H1 (cell line): ENCODE data around the gene THAP9. TPM values are rescaled to one million over a fixed set of nuclear protein-coding genes. Genes with fewer than 3 reads are reported as not detected.
A peak's percentile ranks its signal among the peaks of the same experiment; 100 is the strongest.

ENCODE experiments used
- ATF2 ChIP-seq: IDR thresholded peaks from 2 replicates; pipeline ENCODE4 v1.6.1; 2012; ENCODE audit warnings: low read length, inconsistent platforms
- BACH1 ChIP-seq: IDR thresholded peaks from 2 replicates; pipeline ENCODE4 v1.6.1; 2012; ENCODE audit warnings: low read length, improper control_type of control experiment
- BRCA1 ChIP-seq: IDR thresholded peaks from 2 replicates; pipeline ENCODE4 v1.6.1; 2012; ENCODE audit warnings: low read depth, low read length, improper control_type of control experiment
- CBX5 ChIP-seq: fragments of 300-800, 300-1000 bp; sonication (generic); IDR thresholded peaks from 2 replicates; pipeline ENCODE4 v1.7.1; 2016; ENCODE audit warnings: antibody characterized with exemption, low read length, low read depth
- CBX8 ChIP-seq: fragments of 300-800, 300-1000 bp; sonication (generic); IDR thresholded peaks from 2 replicates; pipeline ENCODE4 v1.7.1; 2016; ENCODE audit warnings: low read depth, low read length, borderline replicate concordance
- CTCF ChIP-seq, 3 experiments: IDR thresholded peaks; 1 replicate in 2 of 3; 2 replicates in 1 of 3; pipeline versions ENCODE4 v1.5.1 to v1.6.1; 2011; ENCODE audit warnings: low read length in 3 of 3, mild to moderate bottlenecking in 3 of 3, inconsistent platforms in 2 of 3, low read depth in 1 of 3, moderate library complexity in 1 of 3; ENCODE audit not compliant: insufficient read depth in 1 of 3; ENCODE audit errors: control extremely low read depth in 1 of 3
- EP300 ChIP-seq, 2 experiments: IDR thresholded peaks; 1 replicate in 1 of 2; 2 replicates in 1 of 2; pipeline ENCODE4 v1.6.1; 2011 to 2012; ENCODE audit warnings: low read depth in 2 of 2, low read length in 2 of 2, mild to moderate bottlenecking in 2 of 2, borderline replicate concordance in 1 of 2, inconsistent platforms in 1 of 2, moderate library complexity in 1 of 2
- EZH2 ChIP-seq: fragments of 200-600 bp; sonication (generic); IDR thresholded peaks from 2 replicates; pipeline ENCODE4 v1.7.1; 2012; ENCODE audit warnings: low read depth, mild to moderate bottlenecking, moderate library complexity, low read length, inconsistent platforms; ENCODE audit not compliant: severe bottlenecking
- JUND ChIP-seq: IDR thresholded peaks from 2 replicates; pipeline ENCODE4 v1.6.1; 2011; ENCODE audit warnings: mild to moderate bottlenecking, improper control_type of control experiment, low read length
- KDM4A ChIP-seq: IDR thresholded peaks from one replicate; pipeline ENCODE4 v1.7.1; 2012; ENCODE audit warnings: low read depth, mild to moderate bottlenecking, moderate library complexity, low read length, inconsistent platforms; ENCODE audit not compliant: severe bottlenecking
- NANOG ChIP-seq: IDR thresholded peaks from 2 replicates; pipeline ENCODE4 v1.6.1; 2011; ENCODE audit warnings: low read length, low read depth, mild to moderate bottlenecking, inconsistent platforms; ENCODE audit not compliant: insufficient read depth, poor library complexity, severe bottlenecking
- POU5F1 ChIP-seq: IDR thresholded peaks from 2 replicates; pipeline ENCODE4 v1.6.1; 2011; ENCODE audit warnings: low read depth, mild to moderate bottlenecking, low read length, moderate library complexity
- SAP30 ChIP-seq: fragments of 300-600 bp; sonication (generic); IDR thresholded peaks from 2 replicates; pipeline ENCODE4 v1.7.1; 2012; ENCODE audit warnings: low read length, moderate library complexity, mild to moderate bottlenecking, inconsistent platforms; ENCODE audit not compliant: insufficient read depth, insufficient replicate concordance
- SIN3A ChIP-seq, 2 experiments: IDR thresholded peaks in 1 of 2; conservative IDR thresholded peaks in 1 of 2; 2 replicates each; pipeline ENCODE4 v1.6.1; 2011 to 2012; ENCODE audit warnings: low read length in 2 of 2, improper control_type of control experiment in 1 of 2, low read depth in 1 of 2, mild to moderate bottlenecking in 1 of 2
- SIRT6 ChIP-seq: IDR thresholded peaks from one replicate; pipeline ENCODE4 v1.7.1; 2012; ENCODE audit warnings: low read length, inconsistent platforms
- SP2 ChIP-seq: IDR thresholded peaks from 2 replicates; pipeline ENCODE4 v1.6.1; 2012; ENCODE audit warnings: mild to moderate bottlenecking, low read length, inconsistent platforms
- TBP ChIP-seq: IDR thresholded peaks from 2 replicates; pipeline ENCODE4 v1.6.1; 2011; ENCODE audit warnings: low read depth, low read length, improper control_type of control experiment
- ZNF274 ChIP-seq: IDR thresholded peaks from 2 replicates; pipeline ENCODE4 v1.7.0; 2012; ENCODE audit warnings: low read length, borderline replicate concordance; ENCODE audit errors: extremely low read depth
- polyA plus RNA-seq, 7 experiments: library from polyadenylated mRNA; depleted of rRNA in 3 of 7; stranded (reverse) in 5 of 7; unstranded in 2 of 7; fragments of >200 nt in 5 of 7; fragments of 200-250 nt in 2 of 7; gene quantifications; 1 replicate in 5 of 7; 2 replicates in 1 of 7; 4 replicates in 1 of 7; pipeline versions ENCODE4 v1.2.1 to v1.2.3, GENCODE V29; 2011 to 2013; ENCODE audit warnings: missing spikeins in 2 of 7, mixed read lengths in 2 of 7
- total RNA-seq: library from RNA; stranded (reverse); fragmentation: NEBNext Ultra II Directional; extraction: Animal tissue kit (Norgen Biotek cat#: 25700); gene quantifications from 2 replicates; pipeline ENCODE4 v1.2.1, GENCODE V29; 2021

The THAP9 gene
- total and polyA plus RNA-seq, 2 of the 8 experiments (the other 6 are each of a cell fraction or from before 2014, with no cell fraction given): 6.1 to 13.2 TPM

DNA sequence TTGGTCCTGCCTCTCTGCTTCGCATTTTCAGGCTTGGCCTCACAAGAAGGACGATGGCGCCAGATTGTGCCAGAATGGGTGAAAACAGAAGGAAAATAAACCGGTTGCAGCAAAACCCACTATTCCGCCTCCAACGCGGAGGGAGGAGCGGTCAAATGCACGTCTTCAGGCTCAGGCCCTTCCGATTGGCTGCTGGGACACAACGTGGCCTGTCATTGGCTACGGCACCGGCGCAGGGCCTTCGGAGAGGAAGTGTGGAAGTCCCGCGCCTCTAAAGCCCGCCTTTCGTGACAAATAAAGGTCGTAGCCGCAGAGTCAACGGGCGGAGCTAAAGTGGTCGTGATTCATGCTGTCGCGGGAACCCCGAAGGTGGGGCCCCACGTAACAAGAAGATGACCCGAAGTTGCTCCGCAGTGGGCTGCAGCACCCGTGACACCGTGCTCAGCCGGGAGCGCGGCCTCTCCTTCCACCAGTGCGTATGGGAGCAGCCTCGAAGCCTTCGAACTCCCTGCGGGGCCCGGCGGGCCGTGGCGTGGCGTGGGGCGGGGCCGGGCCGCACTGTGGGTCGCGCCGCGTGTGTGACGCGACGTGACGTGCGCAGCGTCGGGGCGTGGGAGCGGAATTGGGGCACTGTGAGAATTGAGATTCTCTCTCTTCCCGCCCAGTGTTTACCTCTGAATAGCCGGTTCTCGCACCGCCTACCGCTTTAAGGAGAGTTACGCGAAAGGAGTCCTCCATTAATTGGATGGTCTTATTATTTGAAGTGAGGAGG, at the start of gene THAP9 (continued):
- TF ChIP-seq EP300 (IDR thresholded peaks at IDR 0.05; ENCODE audit: borderline replicate concordance in 1 of 2, low read depth in 2 of 2, low read length in 2 of 2) (no peak), SIRT6 (no peak), JUND (no peak), CTCF (IDR thresholded peaks at IDR 0.05; ENCODE audit: control extremely low read depth in 1 of 3, insufficient read depth in 1 of 3, low read depth in 1 of 3, low read length in 3 of 3) (no peak), KDM4A (peak; percentile 90), CBX8 (no peak), SAP30 (no peak), CBX5 (no peak), EZH2 (no peak), NANOG (no peak), BACH1 (peak; percentile 92), TBP (peak; percentile 90), BRCA1 (no peak; the same call in 1 of the 2 replicates), POU5F1 (no peak), ATF2 (peak; percentile 82), SP2 (peak; percentile 45; the same call in 1 of the 2 replicates), SIN3A (conservative IDR thresholded peaks at IDR 0.05 in 1 of 2, IDR thresholded peaks at IDR 0.05 in 1 of 2; ENCODE audit: low read depth in 1 of 2, low read length in 2 of 2) (0 out of 4 replicates have a peak, but pooled peaks of 1 of the 2 experiments have one; percentile 18), ZNF274 (no peak)
